Trophoblast cell (in vitro differentiated cells and primary cell): ENCODE measurements around the gene GRIN2A.

ENCODE experiments used
- DNase-seq, 2 donors: peaks; one replicate each; pipeline ENCODE4 v3.0.0-alpha.2; 2016
- H2AFZ ChIP-seq: 2 replicates; pipeline ENCODE4 v1.6.1; 2013; ENCODE audit warnings: low read length, moderate library complexity, mild to moderate bottlenecking; ENCODE audit not compliant: insufficient read depth, poor library complexity
- H2AK5ac ChIP-seq: 2 replicates; pipeline ENCODE4 v1.6.1; 2013; ENCODE audit warnings: mild to moderate bottlenecking, low read length
- H2BK120ac ChIP-seq: 2 replicates; pipeline ENCODE4 v1.6.1; 2013; ENCODE audit warnings: low read length, mild to moderate bottlenecking, moderate library complexity; ENCODE audit not compliant: insufficient read depth, poor library complexity
- H2BK12ac ChIP-seq: 2 replicates; pipeline ENCODE4 v1.6.1; 2013; ENCODE audit warnings: mild to moderate bottlenecking, low read length, moderate library complexity
- H2BK5ac ChIP-seq: 2 replicates; pipeline ENCODE4 v1.6.1; 2013; ENCODE audit warnings: low read length, low read depth, moderate library complexity, mild to moderate bottlenecking; ENCODE audit not compliant: poor library complexity
- H3K14ac ChIP-seq: 2 replicates; pipeline ENCODE4 v1.6.1; 2013; ENCODE audit warnings: mild to moderate bottlenecking, low read length
- H3K18ac ChIP-seq: 2 replicates; pipeline ENCODE4 v1.6.1; 2013; ENCODE audit warnings: mild to moderate bottlenecking, low read length
- H3K23ac ChIP-seq: 2 replicates; pipeline ENCODE4 v1.6.1; 2013; ENCODE audit warnings: low read length
- H3K27ac ChIP-seq: 2 replicates; pipeline ENCODE4 v1.5.1; 2013; ENCODE audit warnings: low read depth, mild to moderate bottlenecking, inconsistent platforms, low read length, moderate library complexity
- H3K27me3 ChIP-seq: 2 replicates; pipeline ENCODE4 v1.6.1; 2013; ENCODE audit warnings: inconsistent platforms, mild to moderate bottlenecking, low read length, moderate library complexity; ENCODE audit not compliant: insufficient read depth
- H3K36me3 ChIP-seq, 2 experiments: 1 replicate in 1 of 2; 2 replicates in 1 of 2; pipeline ENCODE4 v1.6.1; 2013; ENCODE audit warnings: low read length in 2 of 2, mild to moderate bottlenecking in 2 of 2, moderate library complexity in 1 of 2; ENCODE audit not compliant: insufficient read depth in 2 of 2, control insufficient read depth in 1 of 2
- H3K4ac ChIP-seq: 2 replicates; pipeline ENCODE4 v1.6.1; 2013; ENCODE audit warnings: low read depth, mild to moderate bottlenecking, low read length, moderate library complexity
- H3K4me1 ChIP-seq, 2 experiments: 1 replicate in 1 of 2; 2 replicates in 1 of 2; pipeline ENCODE4 v1.6.1; 2013; ENCODE audit warnings: low read length in 2 of 2, mild to moderate bottlenecking in 2 of 2, moderate library complexity in 1 of 2; ENCODE audit not compliant: insufficient read depth in 2 of 2, control insufficient read depth in 1 of 2
- H3K4me2 ChIP-seq: 2 replicates; pipeline ENCODE4 v1.6.1; 2013; ENCODE audit warnings: inconsistent platforms, mild to moderate bottlenecking, low read length, moderate library complexity
- H3K4me3 ChIP-seq: 2 replicates; pipeline ENCODE4 v1.5.1; 2013; ENCODE audit warnings: mild to moderate bottlenecking, low read depth, low read length, inconsistent platforms
- H3K79me1 ChIP-seq: one replicate; pipeline ENCODE4 v1.6.1; 2013; ENCODE audit warnings: low read length
- H3K79me2 ChIP-seq: 2 replicates; pipeline ENCODE4 v1.6.1; 2013; ENCODE audit warnings: low read length, mild to moderate bottlenecking; ENCODE audit not compliant: control insufficient read depth, insufficient read depth, poor library complexity
- H3K9ac ChIP-seq: 2 replicates; pipeline ENCODE4 v1.6.1; 2013; ENCODE audit warnings: mild to moderate bottlenecking, low read length
- H3K9me3 ChIP-seq: 2 replicates; pipeline ENCODE4 v1.6.1; 2013; ENCODE audit warnings: low read depth, mild to moderate bottlenecking, control low read depth, inconsistent platforms, low read length; ENCODE audit not compliant: insufficient read depth
- H4K12ac ChIP-seq: 2 replicates; pipeline ENCODE4 v1.6.1; 2013; ENCODE audit warnings: low read depth, mild to moderate bottlenecking, low read length, moderate library complexity
- H4K8ac ChIP-seq: 2 replicates; pipeline ENCODE4 v1.6.1; 2013; ENCODE audit warnings: low read depth, mild to moderate bottlenecking, low read length, moderate library complexity
- H4K91ac ChIP-seq: one replicate; pipeline ENCODE4 v1.6.1; 2013; ENCODE audit warnings: low read depth, mild to moderate bottlenecking, low read length, moderate library complexity
- WGBS: extraction: QIAGEN DNeasy Blood & Tissue Kit; methylation state at CpG from one replicate; pipeline ENCODE4 v1.1.7; 2013; ENCODE audit warnings: missing lambda C conversion rate; ENCODE audit not compliant: insufficient read length, insufficient coverage; ENCODE audit errors: extremely low coverage; 5-methylcytosine and 5-hydroxymethylcytosine counted together

The GRIN2A gene

DNA sequence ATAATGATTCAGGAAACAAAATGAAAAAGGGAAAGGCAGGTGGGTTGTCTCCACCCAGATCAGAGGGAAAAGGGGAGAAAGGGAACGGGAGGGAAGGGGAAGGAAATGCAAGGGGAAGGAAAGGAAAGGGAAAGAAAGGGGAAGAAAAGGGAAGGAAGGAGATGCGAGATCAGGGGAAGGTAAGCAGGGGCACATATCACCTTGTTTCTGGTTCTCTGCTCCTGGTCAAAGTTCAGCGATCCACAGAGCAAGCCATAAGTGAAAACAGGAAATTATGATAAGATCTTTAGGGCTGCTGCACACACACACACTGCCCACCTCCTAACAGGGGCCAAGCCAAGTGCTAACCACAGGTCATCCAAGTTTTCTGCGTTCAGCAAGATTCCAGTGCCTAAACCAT lies 37.5 kb upstream of the GRIN2A start:
- H4K91ac ChIP-seq: no peak overlapping the region
- no peak overlapping the region for H3K27ac ChIP-seq
- H3K9ac ChIP-seq: no peak overlapping the region
- H3K18ac ChIP-seq: no peak overlapping the region
- H2BK120ac ChIP-seq: no peak overlapping the region
- H3K4ac ChIP-seq: no peak overlapping the region
- H3K9me3 ChIP-seq: no peaks in the 10 kb centered on the region
- H2BK5ac ChIP-seq: no peak overlapping the region
- no peak overlapping the region for H3K23ac ChIP-seq
- H2AFZ ChIP-seq: no peak overlapping the region
- H3K36me3 ChIP-seq: no peaks in the 10 kb centered on the region
- no peaks in the 10 kb centered on the region for H3K79me1 ChIP-seq
- H2BK12ac ChIP-seq: no peak overlapping the region
- H4K12ac ChIP-seq: no peak overlapping the region
- no peak overlapping the region for H3K4me3 ChIP-seq
- H4K8ac ChIP-seq: no peak overlapping the region
- no peak overlapping the region for H3K14ac ChIP-seq
- H3K27me3 ChIP-seq: peaks cover 2% of the 10 kb centered on the region
- no peaks in the 10 kb centered on the region for H3K79me2 ChIP-seq
- H2AK5ac ChIP-seq: no peak overlapping the region
- H3K4me2 ChIP-seq: no peak overlapping the region
- no peak for DNase-seq
- H3K4me1 ChIP-seq: no peaks in the 10 kb centered on the region
- no CpG with 5 or more reads among the region's 4 CpGs for WGBS

DNA sequence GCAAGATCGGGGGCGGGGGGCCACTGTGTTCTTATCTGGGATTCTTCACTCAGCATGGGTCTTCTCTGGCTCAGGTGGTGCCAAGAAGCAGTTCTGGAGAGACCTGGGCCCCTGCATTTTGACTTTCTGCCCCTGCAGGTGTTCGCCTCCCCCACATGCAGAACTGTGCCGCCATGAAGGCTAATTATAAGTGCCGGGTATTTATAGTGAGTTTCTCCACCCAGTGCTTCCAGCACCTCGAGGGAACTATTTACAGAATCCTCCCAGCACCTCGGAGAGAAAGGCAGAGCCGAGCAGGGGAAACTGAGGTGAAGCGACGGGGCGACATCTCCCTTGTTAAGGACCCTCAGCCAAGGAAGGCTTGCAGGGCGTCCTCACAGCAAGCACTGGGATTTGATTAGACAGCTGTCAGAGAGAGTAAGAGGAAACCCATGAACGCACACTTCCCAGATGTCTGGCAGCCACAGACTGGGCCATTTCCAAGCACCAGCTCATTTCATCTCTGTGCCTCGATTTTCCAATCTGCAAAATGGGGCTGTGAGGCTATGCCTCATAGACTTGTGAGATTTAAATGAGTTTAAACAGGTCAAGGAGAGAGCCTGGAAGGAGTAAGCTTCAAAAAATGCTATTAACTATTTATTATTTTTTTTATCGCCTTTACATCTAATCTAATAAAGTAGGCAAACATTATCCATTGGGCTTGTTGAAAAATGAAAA lies 36.4 kb upstream of the GRIN2A start:
- Histone ChIP-seq H3K14ac (no peak overlapping the region), H3K4me2 (no peak overlapping the region), H3K27me3 (peaks cover 2% of the 10 kb centered on the region), H3K79me2 (no peaks in the 10 kb centered on the region), H2BK12ac (no peak overlapping the region), H3K4me1 (no peaks in the 10 kb centered on the region), H3K9ac (no peak overlapping the region), H3K79me1 (no peaks in the 10 kb centered on the region), H4K8ac (no peak overlapping the region), H2AK5ac (no peak overlapping the region), H2BK5ac (no peak overlapping the region), H3K9me3 (no peaks in the 10 kb centered on the region), H3K27ac (no peak overlapping the region), H3K18ac (no peak overlapping the region), H3K23ac (no peak overlapping the region), H2BK120ac (no peak overlapping the region), H3K4me3 (no peak overlapping the region), H2AFZ (no peak overlapping the region), H4K12ac (no peak overlapping the region), H4K91ac (no peak overlapping the region), H3K36me3 (no peaks in the 10 kb centered on the region), H3K4ac (no peak overlapping the region)
- DNase-seq: no peak
- no CpG with 5 or more reads among the region's 15 CpGs for WGBS

DNA sequence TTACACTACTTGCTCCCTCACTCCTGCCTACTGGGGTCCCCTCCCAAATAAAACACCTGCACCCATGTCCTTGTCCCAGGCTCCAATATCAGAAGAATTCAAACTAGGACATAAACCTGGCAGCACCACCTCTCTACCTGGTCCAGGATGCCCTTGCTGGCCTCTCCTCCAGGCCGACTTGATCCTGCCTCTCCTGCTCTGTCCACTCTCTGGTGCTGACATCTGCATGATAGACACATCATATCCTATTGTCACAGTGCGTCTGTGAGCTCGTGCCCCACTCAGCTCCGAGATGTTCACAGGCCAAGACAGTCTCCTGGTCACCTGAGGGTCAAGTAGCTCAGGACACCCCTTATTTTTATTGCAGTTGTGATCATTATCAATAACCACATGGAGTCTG lies 31.5 kb upstream of the GRIN2A start:
- Histone ChIP-seq H3K79me1 (no peaks in the 10 kb centered on the region), H3K27me3 (no peaks in the 10 kb centered on the region), H3K9ac (no peak overlapping the region), H3K4me1 (no peaks in the 10 kb centered on the region), H3K4ac (no peak overlapping the region), H3K4me2 (no peak overlapping the region), H4K8ac (no peak overlapping the region), H2BK12ac (no peak overlapping the region), H2BK5ac (no peak overlapping the region), H2BK120ac (no peak overlapping the region), H3K27ac (no peak overlapping the region), H3K14ac (no peak overlapping the region), H3K18ac (no peak overlapping the region), H4K91ac (no peak overlapping the region), H3K79me2 (no peaks in the 10 kb centered on the region), H2AK5ac (no peak overlapping the region), H2AFZ (no peak overlapping the region), H3K9me3 (no peaks in the 10 kb centered on the region), H3K23ac (no peak overlapping the region), H3K36me3 (no peaks in the 10 kb centered on the region), H4K12ac (no peak overlapping the region), H3K4me3 (no peak overlapping the region)
- DNase-seq: no peak
- WGBS: no CpG with 5 or more reads among the region's 4 CpGs

DNA sequence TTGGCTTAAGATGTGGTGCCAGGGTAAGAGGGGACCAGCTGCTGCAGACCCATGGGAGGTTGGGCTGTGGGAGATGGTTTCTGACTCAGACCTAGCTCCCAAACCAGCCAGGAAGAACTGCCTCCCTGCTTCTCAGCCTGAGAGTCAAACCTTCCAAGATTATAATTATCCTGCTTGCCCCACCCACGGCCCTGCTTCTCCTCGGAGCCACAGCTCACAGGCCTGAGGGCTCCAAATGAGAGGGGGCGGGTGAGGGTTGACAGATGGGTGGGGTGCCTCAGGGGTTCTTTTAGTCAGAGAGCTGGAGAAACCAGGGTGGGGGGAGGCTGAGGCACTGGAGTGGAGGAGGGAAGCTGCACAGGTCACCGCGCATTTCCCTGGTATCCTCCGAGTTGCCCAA lies 28.7 kb upstream of the GRIN2A start:
- no peak overlapping the region for H2BK120ac ChIP-seq
- peak overlapping the region; percentile 58 for H3K23ac ChIP-seq
- no peak overlapping the region for H2AFZ ChIP-seq
- no peak overlapping the region for H4K91ac ChIP-seq
- no peak overlapping the region for H3K27ac ChIP-seq
- H3K4me1 ChIP-seq: no peaks in the 10 kb centered on the region
- H3K4ac ChIP-seq: no peak overlapping the region
- no peak overlapping the region for H4K8ac ChIP-seq
- H3K4me3 ChIP-seq: no peak overlapping the region
- no peak for DNase-seq
- no peaks in the 10 kb centered on the region for H3K79me1 ChIP-seq
- no peak overlapping the region for H3K14ac ChIP-seq
- WGBS: no CpG with 5 or more reads among the region's 6 CpGs
- no peak overlapping the region for H3K9ac ChIP-seq
- no peaks in the 10 kb centered on the region for H3K79me2 ChIP-seq
- H3K36me3 ChIP-seq: no peaks in the 10 kb centered on the region
- no peaks in the 10 kb centered on the region for H3K9me3 ChIP-seq
- no peak overlapping the region for H2AK5ac ChIP-seq
- H3K27me3 ChIP-seq: no peaks in the 10 kb centered on the region
- no peak overlapping the region for H3K4me2 ChIP-seq
- no peak overlapping the region for H2BK5ac ChIP-seq
- H3K18ac ChIP-seq: no peak overlapping the region
- no peak overlapping the region for H4K12ac ChIP-seq
- no peak overlapping the region for H2BK12ac ChIP-seq
